DMS 273 (cell line): ENCODE measurements around the gene CEP89.
"Not testable (repeated sequence)": the region's sequence is repeated elsewhere in the genome, so short reads cannot be mapped to it uniquely, and the experiment has no call there.

ENCODE experiments used
- DNase-seq: peaks from one replicate; lab custom pipeline; 2025; ENCODE audit not compliant: unreplicated experiment; lab: John Stamatoyannopoulos, UW

CEP89 gene

DNA sequence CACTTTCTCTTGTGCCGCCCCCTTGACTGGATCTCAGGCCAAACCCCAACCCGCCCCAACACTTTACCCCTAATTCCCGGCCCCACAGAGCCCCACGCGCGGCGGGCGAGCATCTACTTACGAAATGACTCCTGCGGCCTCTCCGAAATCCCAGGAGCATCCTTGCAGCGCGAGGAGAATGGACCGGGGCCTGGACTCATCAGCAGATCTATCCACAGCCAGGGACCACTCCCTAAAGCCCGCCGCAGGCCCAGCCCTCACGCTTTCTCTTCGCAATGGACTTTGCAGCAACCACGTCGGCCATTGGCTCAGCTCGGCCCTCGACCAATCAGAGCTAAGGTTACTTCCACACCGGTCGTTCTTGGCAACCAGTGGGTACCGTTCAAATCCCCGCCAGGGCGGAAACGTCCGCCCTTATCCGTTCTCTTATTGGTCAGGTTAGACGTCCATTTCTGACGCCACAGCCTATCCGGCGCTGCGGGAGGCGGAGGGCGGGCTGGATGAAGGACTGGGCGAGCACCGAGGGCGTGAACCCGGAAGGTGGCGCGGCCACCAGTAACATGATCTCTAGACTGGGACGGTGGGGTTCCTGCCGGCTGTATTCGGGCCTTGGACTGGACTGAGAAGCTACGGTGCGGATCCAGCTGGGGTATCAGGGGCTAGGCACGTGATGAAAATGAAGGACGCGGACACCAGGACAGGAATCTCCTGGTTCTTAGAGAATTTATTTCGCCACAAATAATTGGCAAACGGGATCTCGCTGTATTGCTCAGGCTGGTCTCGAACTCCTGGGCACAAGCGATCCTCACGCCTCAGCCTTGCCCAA, at the start of gene CEP89, which contains the start of gene FAAP24:
Gene CEP89 (minus strand): TSS at position 244 of the 826 bp plus-strand sequence. CDS start 84 bp downstream, at position 160.
Gene FAAP24 (plus strand): TSS at position 528 of the 826 bp plus-strand sequence. CDS start 955 bp downstream, outside the sequence.
- DNase-seq, result peak; percentile 100

GRCh38 chr19:33010891-33011290, 39.1 kb upstream of the CEP89 start:
- DNase-seq, result not testable (repeated sequence)

- DNase-seq, result no peak
Measured at GRCh38 chr19:33008738-33009137, 37.0 kb upstream of the CEP89 start.

DNA sequence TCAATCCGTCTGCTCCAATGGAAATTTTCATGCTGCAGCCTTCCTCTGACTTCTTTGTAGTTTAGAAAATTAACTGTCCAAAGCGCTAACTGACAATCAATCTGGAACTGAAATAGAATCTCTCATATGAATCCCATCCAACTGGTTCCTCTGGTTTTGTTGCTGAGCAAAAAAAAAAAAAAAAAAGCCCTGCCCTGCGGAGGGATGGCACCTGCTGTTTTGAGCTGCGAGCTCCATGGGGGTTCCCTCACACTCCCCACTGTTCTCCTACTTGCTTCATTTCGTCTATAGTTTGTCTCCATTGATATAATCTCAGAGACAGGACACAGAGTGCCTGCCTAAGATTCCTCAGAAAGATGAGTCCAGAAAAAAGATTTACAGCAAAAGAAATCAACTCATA, 33.7 kb upstream of the CEP89 start:
- DNase-seq, result no peak

DNA sequence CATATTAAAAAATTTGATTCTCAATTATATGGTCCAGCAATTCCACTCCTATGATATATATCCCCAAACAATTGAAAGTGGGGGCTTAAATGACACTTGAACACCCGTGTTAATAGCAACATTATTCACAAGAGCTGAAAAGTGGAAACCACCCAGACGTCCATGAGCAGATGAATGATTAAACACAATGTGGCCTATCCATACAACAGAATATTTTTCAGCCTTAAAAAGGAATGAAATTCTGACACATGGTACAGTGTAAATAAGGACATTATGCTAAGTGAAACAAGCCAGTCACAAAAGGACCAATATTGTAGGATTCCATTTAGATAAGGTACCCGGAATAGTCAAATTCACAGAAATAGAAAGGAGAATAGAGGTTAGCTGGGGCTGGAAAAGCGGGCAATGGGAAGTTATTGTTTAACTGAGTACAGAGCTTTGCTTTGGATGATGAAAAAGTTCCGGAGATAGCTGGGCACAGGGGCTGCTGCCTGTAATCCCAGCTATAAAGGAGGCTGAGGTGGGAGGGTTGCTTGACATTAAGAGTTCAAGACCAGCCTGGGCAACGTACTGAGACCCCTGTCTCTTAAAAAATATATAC, 31.8 kb upstream of the CEP89 start:
- DNase-seq, result not testable (repeated sequence)

- peak; percentile 8 for DNase-seq
Measured at GRCh38 chr19:33002126-33002865, 30.5 kb upstream of the CEP89 start.

GRCh38 chr19:33000910-33001309, 29.2 kb upstream of the CEP89 start:
- no peak for DNase-seq

DNA sequence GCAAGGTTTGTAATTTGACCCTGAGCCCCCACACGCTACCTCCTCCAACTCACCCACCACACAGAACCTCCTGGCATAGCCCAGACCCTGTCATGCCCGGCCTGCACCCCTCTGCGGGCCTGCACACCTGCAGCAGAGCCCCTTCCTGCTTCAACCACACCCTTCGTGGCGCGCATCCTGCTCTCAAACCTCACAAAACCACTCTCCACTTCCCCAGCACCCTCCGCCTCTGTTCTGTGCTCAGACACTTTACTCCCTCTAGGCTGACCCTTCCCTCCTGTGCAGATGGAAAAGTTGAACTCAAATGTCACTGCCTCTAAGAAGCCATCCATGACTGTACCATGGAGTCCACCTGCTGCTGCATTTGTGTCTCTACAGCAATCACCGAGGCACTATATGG, 28.8 kb upstream of the CEP89 start:
- no peak for DNase-seq

- DNase-seq, result no peak
Measured at GRCh38 chr19:32998722-32999121, 27.0 kb upstream of the CEP89 start.

DNA sequence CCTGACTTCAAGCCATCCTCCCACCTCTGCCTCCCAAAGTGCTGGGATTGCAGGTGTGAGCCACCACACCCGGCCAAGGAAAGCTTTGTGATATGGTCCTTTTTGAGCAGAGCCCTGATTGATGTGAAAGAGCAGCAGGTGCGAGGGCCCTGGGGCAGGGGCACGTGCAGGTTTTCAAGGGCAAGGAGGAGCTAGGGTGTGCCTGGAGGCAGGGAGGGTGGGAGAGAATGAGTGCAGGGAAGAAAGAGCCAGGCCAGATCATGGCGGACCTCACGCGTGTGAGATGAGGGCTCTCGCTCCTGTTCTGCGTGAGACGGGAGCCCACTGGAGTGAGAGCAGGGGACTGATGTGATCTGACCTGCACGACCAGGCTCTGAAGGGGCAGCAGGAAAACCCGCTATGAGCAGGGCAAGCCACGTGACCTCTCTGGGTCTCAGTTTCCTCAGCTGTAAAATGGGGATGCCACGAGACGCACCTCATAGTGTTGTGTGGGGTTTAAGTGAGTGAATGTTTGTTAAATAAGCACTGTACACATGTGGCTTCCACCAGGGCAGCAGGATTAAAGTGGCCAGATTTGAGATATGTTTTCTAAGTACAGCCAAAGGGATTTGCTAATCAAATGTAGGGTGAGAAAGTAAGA, 26.1 kb upstream of the CEP89 start:
- no peak for DNase-seq

DNA sequence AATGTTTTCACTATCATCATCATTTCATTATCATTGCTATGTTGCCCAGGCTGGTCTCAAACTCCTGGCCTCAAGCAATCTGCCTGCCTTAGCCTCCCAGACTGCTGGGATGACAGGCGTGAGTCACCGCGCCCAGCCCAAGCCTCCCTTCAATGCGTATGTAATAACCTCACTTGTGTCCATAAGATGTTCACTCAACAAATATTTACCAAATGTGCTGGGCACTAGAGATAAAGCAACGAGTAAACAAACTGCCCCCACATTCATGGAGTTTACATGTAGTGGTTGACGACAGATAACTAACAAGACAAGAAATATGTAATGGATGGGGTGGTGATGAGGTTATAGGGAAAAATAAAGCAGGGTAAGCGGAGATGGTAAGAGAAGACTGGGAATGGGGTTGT, 25.3 kb upstream of the CEP89 start:
- not testable (repeated sequence) for DNase-seq

GRCh38 chr19:32995966-32996365, 24.2 kb upstream of the CEP89 start:
- DNase-seq, result not testable (repeated sequence)

DNA sequence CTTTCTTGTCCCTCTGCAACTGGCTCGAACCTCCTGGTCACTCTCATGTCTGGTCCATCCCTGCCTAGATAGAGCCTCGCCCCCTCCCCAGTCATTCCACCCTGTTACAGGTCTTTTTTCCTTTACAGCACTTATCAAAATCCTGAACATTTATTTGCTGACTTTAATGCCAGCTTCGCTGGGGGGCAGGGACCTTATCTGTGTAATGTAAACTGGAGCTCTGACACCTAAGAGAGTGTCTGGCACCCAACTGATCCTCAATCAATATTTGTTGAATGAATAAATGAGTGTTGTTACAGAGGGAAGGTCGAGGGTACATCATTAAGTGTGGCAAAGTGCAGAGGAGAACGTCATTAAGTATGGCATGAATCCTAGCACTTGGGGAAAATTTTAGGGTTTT, 17.0 kb upstream of the CEP89 start:
- DNase-seq, result no peak

DNA sequence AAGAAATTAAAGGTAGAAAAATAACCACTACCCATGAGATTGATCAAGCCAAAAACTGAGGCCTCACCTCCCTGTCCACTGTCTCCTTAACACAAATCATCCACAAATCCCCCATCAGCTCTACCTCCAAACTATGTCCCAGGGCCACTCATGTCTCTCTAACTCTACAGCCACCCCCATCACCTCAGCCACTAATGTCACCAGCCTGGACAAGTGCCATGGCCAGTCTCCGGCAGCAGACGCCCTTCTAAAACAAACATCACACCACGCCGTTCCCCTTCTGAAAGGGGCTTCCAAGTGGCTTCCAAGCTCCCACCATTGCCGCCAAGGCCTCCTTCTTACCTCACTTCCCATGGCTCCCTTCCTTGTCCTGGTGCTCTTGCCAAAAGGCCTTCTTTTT, 16.5 kb upstream of the CEP89 start:
- DNase-seq, result not testable (repeated sequence)

GRCh38 chr19:32982488-32982887, 10.7 kb upstream of the CEP89 start:
- DNase-seq, result not testable (repeated sequence)

DNA sequence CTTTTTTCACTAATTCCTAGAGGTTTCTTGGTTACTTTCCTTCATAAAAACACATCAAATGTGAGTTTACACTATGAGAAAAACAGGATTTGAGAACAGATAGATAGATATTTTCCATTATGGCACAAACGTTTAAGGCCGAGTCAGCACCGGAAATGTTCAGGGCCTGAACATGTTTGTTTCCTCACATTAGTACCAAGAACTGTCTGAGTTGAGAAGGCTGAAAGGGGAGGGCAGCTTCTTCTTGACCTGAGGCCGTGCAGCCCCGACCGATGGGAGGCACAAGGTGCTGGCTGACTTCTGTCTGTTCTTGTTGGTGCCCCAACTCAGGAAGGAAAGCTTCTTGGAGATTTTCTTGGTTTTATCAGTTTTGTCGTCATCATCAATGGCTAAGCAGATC, 8.0 kb upstream of the CEP89 start:
- DNase-seq, result not testable (repeated sequence)

GRCh38 chr19:32977813-32978212, 6.1 kb upstream of the CEP89 start:
- DNase-seq, result not testable (repeated sequence)

DNA sequence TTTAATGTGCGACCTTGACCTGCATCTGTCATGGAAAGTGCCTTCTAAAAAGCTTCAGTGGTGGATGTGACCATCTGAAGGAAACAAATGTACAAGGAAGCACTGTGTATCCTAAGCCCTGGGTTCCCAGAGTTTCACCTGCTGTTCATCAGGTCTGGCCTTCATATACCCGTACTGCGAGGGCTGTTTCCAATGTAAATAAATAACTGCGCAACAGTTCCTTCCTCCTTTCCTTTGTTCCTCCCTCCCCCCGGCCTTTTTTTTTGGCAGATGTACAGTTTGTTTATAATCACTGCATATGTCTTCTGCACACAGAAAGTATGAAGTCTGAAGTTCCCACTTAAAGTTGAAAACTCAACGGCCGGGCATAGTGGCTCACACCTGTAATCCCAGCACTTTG, 5.5 kb upstream of the CEP89 start:
- no peak for DNase-seq

GRCh38 chr19:32976223-32976805, 4.6 kb upstream of the CEP89 start:
- DNase-seq, result peak; percentile 86

- DNase-seq, result peak; percentile 25
Measured at GRCh38 chr19:32971012-32971595, 654 bp downstream of the CEP89 start.
